Heart left ventricle (tissue), 16 donors: Measurements from ENCODE around the gene TCF20. TPM values are rescaled to one million over a fixed set of nuclear protein-coding genes. Genes with fewer than 3 reads are reported as not detected.
A peak's percentile ranks its signal among the peaks of the same experiment; 100 is the strongest.

ENCODE experiments used
- ATAC-seq, 4 donors: fragments of 200-7000 bp; cut with Tn5 transposase; one replicate each; pipeline ENCODE4 v1.9.1; 2020 to 2022; ENCODE audit warnings: moderate library complexity in 4 of 4, mild to moderate bottlenecking in 3 of 4, moderate number of reproducible peaks in 1 of 4
- DNase-seq, 5 donors: peaks; one replicate each; pipeline ENCODE4 v3.0.0-alpha.2; 2020
- H3K27ac ChIP-seq, 12 donors: fragments of 200-600 bp; sonication (generic) in 4 of 12; one replicate each; pipeline versions ENCODE4 v1.5.0 to v1.8.0; 2016 to 2022; ENCODE audit warnings: mild to moderate bottlenecking in 2 of 12
- H3K27me3 ChIP-seq, 9 donors: fragments of 200-600 bp; sonication (generic) in 2 of 9; one replicate each; pipeline versions ENCODE4 v1.5.1 to v1.8.0; 2016 to 2022; ENCODE audit warnings: mild to moderate bottlenecking in 3 of 9
- H3K36me3 ChIP-seq, 9 donors: fragments of 200-600 bp; sonication (generic) in 2 of 9; one replicate each; pipeline versions ENCODE4 v1.5.0 to v1.8.0; 2018 to 2022; ENCODE audit warnings: mild to moderate bottlenecking in 2 of 9
- H3K4me1 ChIP-seq, 12 donors: fragments of 200-600 bp; sonication (generic) in 4 of 12; one replicate each; pipeline versions ENCODE4 v1.5.0 to v1.8.0; 2016 to 2022; ENCODE audit warnings: mild to moderate bottlenecking in 3 of 12
- H3K4me3 ChIP-seq, 12 donors: fragments of 200-600 bp; sonication (generic) in 4 of 12; one replicate each; pipeline versions ENCODE4 v1.5.0 to v1.8.0; 2017 to 2022; ENCODE audit warnings: mild to moderate bottlenecking in 9 of 12, moderate library complexity in 4 of 12
- H3K9me3 ChIP-seq, 12 donors: fragments of 200-600 bp; sonication (generic) in 4 of 12; one replicate each; pipeline versions ENCODE4 v1.5.0 to v1.8.0; 2016 to 2022; ENCODE audit warnings: mild to moderate bottlenecking in 1 of 12
- CTCF ChIP-seq, 12 donors: fragments of 200-600 bp; sonication (generic) in 4 of 12; IDR thresholded peaks; one replicate each; pipeline versions ENCODE4 v1.5.0 to v1.8.0; 2018 to 2022; ENCODE audit warnings: antibody characterized with exemption in 12 of 12, mild to moderate bottlenecking in 5 of 12
- POLR2A ChIP-seq, 2 donors: fragments of 450-650 bp; IDR thresholded peaks; one replicate each; pipeline ENCODE4 v1.6.1; 2017; ENCODE audit warnings: antibody characterized with exemption in 2 of 2, mild to moderate bottlenecking in 2 of 2, moderate library complexity in 2 of 2
- WGBS, 4 donors: extraction: QIAGEN DNeasy Blood & Tissue Kit in 2 of 4; methylation state at CpG; one replicate each; pipeline versions ENCODE4 v1.1.5 to v1.1.7; 2013 to 2018; 5-methylcytosine and 5-hydroxymethylcytosine counted together
- intact Hi-C, 10 donors: fragments of 100-400 bp; cut with DNase I; formaldehyde crosslinking; loops; one replicate each; pipeline versions ENCODE4 v1.11.1 to v1.14.2; 2022
- polyA plus RNA-seq, 2 donors: library from polyadenylated mRNA; stranded (reverse); fragments of 200-250 nt; gene quantifications; one replicate each; pipeline ENCODE4 v1.2.3, GENCODE V29; 2013
- total RNA-seq, 9 donors: library from RNA; depleted of rRNA in 2 of 9; stranded (reverse); fragments of >200 nt in 2 of 9; fragmentation: NEBNext Ultra II Directional in 3 of 9; extraction: Animal tissue kit (Norgen Biotek cat#: 25700) in 3 of 9; gene quantifications; one replicate each; pipeline versions ENCODE4 v1.1.0 to v1.2.4, GENCODE V29; 2016 to 2023
- donor health status: ischemic (EF 13 %, LVEDD 7.1; RV severe dilation, severe dysfunction).
- donor health status: healthy with polysubstance abuse.
- donor health status: DM: no; HTN: yes; CAD: no.
- donor health status: DM: no; HTN: no; CAD: no.
- donor health status: ischemic (EF 25% LVEDD 6.9; RV normal size, moderate dysfunction).
- donor health status: ischemic (EF 25% LVEDD 5.7; RV mildly dilated, moderate dysfunction).
- donor health status: healthy.
- donor health status: DM: yes; HTN: yes; CAD: no.
- donor health status: ischemic (EF 35%, LVEDD 5.7; RV mildly dilated, moderate dysfunction).
- donor health status: nonischemic (EF 11% LVEDD 7.7; RV severe dilation, severe dysfunction).
- donor health status: DM: yes; HTN: yes; CAD: no.
- donor health status: PGD.
- donor health status: ischemic (EF 29% LVEDD 5.4; RV normal size, mild dysfunction).
- donor health status: nonischemic (EF 23%, LVEDD 6.1; RV moderate dilation, normal function).

The TCF20 gene
- total and polyA plus RNA-seq, 11 donors = 5.2 to 25.7 (median 15.7) TPM

GRCh38 chr22:42287174-42287890 is 16.9 kb upstream of the TCF20 start:
- WGBS, 4 donors = 72 to 76% (median 73%) methylated on average over 8 of the region's 8 CpGs
- Histone ChIP-seq H3K27ac (no peak overlapping the region), H3K9me3 (no peaks in the 10 kb centered on the region), H3K4me3 (no peak overlapping the region), H3K36me3 (no peaks in the 10 kb centered on the region), H3K27me3 (peaks cover 0 to 36% (median 23%) of the 10 kb centered on the region in 9 donors), H3K4me1 (peaks cover 0 to 18% (median 7%) of the 10 kb centered on the region in 12 donors)
- ATAC-seq (no peak), DNase-seq (peak in 1 of 5 donors; percentile 11)
- no peak for TF ChIP-seq CTCF (IDR thresholded peaks at IDR 0.05)
- TF ChIP-seq POLR2A (IDR thresholded peaks at IDR 0.05) = no peak
- intact Hi-C loops = no loop called here

GRCh38 chr22:42286205-42286604 is 15.8 kb upstream of the TCF20 start:
- no peak for DNase-seq

GRCh38 chr22:42285604-42286003 is 15.2 kb upstream of the TCF20 start:
- Histone ChIP-seq H3K4me1 (peaks cover 0 to 18% (median 7%) of the 10 kb centered on the region in 12 donors), H3K4me3 (no peak overlapping the region), H3K27ac (no peak overlapping the region), H3K9me3 (no peaks in the 10 kb centered on the region), H3K36me3 (no peaks in the 10 kb centered on the region), H3K27me3 (peaks cover 0 to 52% (median 23%) of the 10 kb centered on the region in 9 donors)
- ATAC-seq = no peak
- peak in 1 of 5 donors; percentile 1 for DNase-seq
- 87 to 92% (median 88%) methylated on average over 5 of the region's 5 CpGs for WGBS, 4 donors
- TF ChIP-seq POLR2A (IDR thresholded peaks at IDR 0.05) = no peak
- TF ChIP-seq CTCF (IDR thresholded peaks at IDR 0.05) = no peak
- intact Hi-C loops = no loop called here

More at GRCh38 chr22:42286205-42286604, 15.8 kb upstream of the TCF20 start:
- no peak overlapping the region for H3K27ac ChIP-seq
- 82 to 95% (median 84%) methylated on average over 3 of the region's 3 CpGs for WGBS, 4 donors
- H3K4me3 ChIP-seq = no peak overlapping the region
- TF ChIP-seq CTCF (IDR thresholded peaks at IDR 0.05) = no peak
- no peak for TF ChIP-seq POLR2A (IDR thresholded peaks at IDR 0.05)
- intact Hi-C loops = no loop called here
- ATAC-seq = no peak
- H3K9me3 ChIP-seq = no peaks in the 10 kb centered on the region
- H3K36me3 ChIP-seq = no peaks in the 10 kb centered on the region
- peaks cover 0 to 18% (median 7%) of the 10 kb centered on the region in 12 donors for H3K4me1 ChIP-seq
- peaks cover 0 to 46% (median 23%) of the 10 kb centered on the region in 9 donors for H3K27me3 ChIP-seq

GRCh38 chr22:42284643-42285181 is 14.3 kb upstream of the TCF20 start:
- peaks cover 0 to 53% (median 23%) of the 10 kb centered on the region in 9 donors for H3K27me3 ChIP-seq
- 90 to 98% (median 95%) methylated on average over 10 to 14 of the region's 14 CpGs for WGBS, 4 donors
- H3K9me3 ChIP-seq = no peaks in the 10 kb centered on the region
- no peak for ATAC-seq
- no peaks in the 10 kb centered on the region for H3K36me3 ChIP-seq
- peak in 2 of 5 donors; percentile 14 to 50 for DNase-seq
- no peak overlapping the region for H3K4me3 ChIP-seq
- H3K27ac ChIP-seq = no peak overlapping the region
- intact Hi-C loops = loop anchor here in 1 of 10 donors (5.0 kb wide), 1 partner anchor 153 kb away; no protein-coding TSS in a partner anchor
- TF ChIP-seq POLR2A (IDR thresholded peaks at IDR 0.05) (no peak), CTCF (IDR thresholded peaks at IDR 0.05) (no peak)
- peaks cover 0 to 15% (median 7%) of the 10 kb centered on the region in 12 donors for H3K4me1 ChIP-seq
